SK-N-SH treated with all-trans-retinoic acid at 6 μM for 48 hours (cell line): ENCODE data around the gene TRPM5.

Experiments used
- ATAC-seq: fragments of 200-7000 bp; cut with Tn5 transposase; 3 replicates; pipeline ENCODE4 v1.9.1; 2020; ENCODE audit warnings: mild to moderate bottlenecking, moderate library complexity
- ARNTL ChIP-seq: fragments of 450-650 bp; formaldehyde crosslinking; IDR thresholded peaks from 2 replicates; pipeline ENCODE4 v1.5.0; 2020; ENCODE audit warnings: low read depth, mild to moderate bottlenecking, moderate library complexity, borderline replicate concordance
- BACH2 ChIP-seq: fragments of 250-450 bp; sonication (Bioruptor Pico); IDR thresholded peaks from 2 replicates; pipeline ENCODE4 v1.9.0; 2021; ENCODE audit warnings: mild to moderate bottlenecking, borderline replicate concordance
- CREB5 ChIP-seq: fragments of 250-450 bp; sonication (Bioruptor Pico); IDR thresholded peaks from 2 replicates; pipeline ENCODE4 v1.5.1; 2020; ENCODE audit warnings: low read depth, mild to moderate bottlenecking, moderate library complexity
- CSDC2 ChIP-seq: fragments of 250-450 bp; sonication (Bioruptor Pico); IDR thresholded peaks from 2 replicates; pipeline ENCODE4 v1.5.0; 2020; ENCODE audit warnings: mild to moderate bottlenecking, moderate library complexity
- CSRNP3 ChIP-seq: fragments of 250-450 bp; sonication (Bioruptor Pico); IDR thresholded peaks from 2 replicates; pipeline ENCODE4 v1.5.1; 2021; ENCODE audit warnings: mild to moderate bottlenecking, moderate library complexity
- ESRRG ChIP-seq: fragments of 250-450 bp; sonication (Bioruptor Pico); IDR thresholded peaks from 2 replicates; pipeline ENCODE4 v1.6.1; 2021; ENCODE audit warnings: mild to moderate bottlenecking
- GLIS3 ChIP-seq: fragments of 250-450 bp; sonication (Bioruptor Pico); IDR thresholded peaks from 2 replicates; pipeline ENCODE4 v1.5.0; 2020; ENCODE audit warnings: mild to moderate bottlenecking, moderate library complexity
- ISL1 ChIP-seq: fragments of 250-450 bp; sonication (Bioruptor Pico); IDR thresholded peaks from 2 replicates; pipeline ENCODE4 v2.1.2; 2022; ENCODE audit warnings: mild to moderate bottlenecking, moderate library complexity
- OSR1 ChIP-seq: fragments of 250-450 bp; sonication (Bioruptor Pico); IDR thresholded peaks from 2 replicates; pipeline ENCODE4 v1.8.0; 2022; ENCODE audit warnings: moderate library complexity, mild to moderate bottlenecking, inconsistent platforms
- PATZ1 ChIP-seq: fragments of 250-450 bp; sonication (Bioruptor Pico); IDR thresholded peaks from 2 replicates; pipeline ENCODE4 v1.8.0; 2020; ENCODE audit warnings: mild to moderate bottlenecking, moderate library complexity, borderline replicate concordance
- PPARA ChIP-seq: fragments of 250-450 bp; sonication (Bioruptor Pico); IDR thresholded peaks from 2 replicates; pipeline ENCODE4 v1.5.0; 2020; ENCODE audit warnings: mild to moderate bottlenecking, borderline replicate concordance
- RARB ChIP-seq: fragments of 250-450 bp; sonication (Bioruptor Pico); IDR thresholded peaks from 2 replicates; pipeline ENCODE4 v1.8.0; 2021; ENCODE audit warnings: mild to moderate bottlenecking, moderate library complexity
- TCF4 ChIP-seq: fragments of 250-450 bp; sonication (Bioruptor Pico); IDR thresholded peaks from 2 replicates; pipeline ENCODE4 v1.8.0; 2021; ENCODE audit warnings: mild to moderate bottlenecking, moderate library complexity, borderline replicate concordance
- TOX ChIP-seq: fragments of 250-450 bp; sonication (Bioruptor Pico); IDR thresholded peaks from 2 replicates; pipeline ENCODE4 v1.8.0; 2021; ENCODE audit warnings: mild to moderate bottlenecking, moderate library complexity, borderline replicate concordance
- TSHZ2 ChIP-seq: fragments of 250-450 bp; sonication (Bioruptor Pico); IDR thresholded peaks from 2 replicates; pipeline ENCODE4 v1.5.0; 2020; ENCODE audit warnings: mild to moderate bottlenecking, moderate library complexity
- ZC3H10 ChIP-seq: fragments of 250-450 bp; sonication (Bioruptor Pico); IDR thresholded peaks from 2 replicates; pipeline ENCODE4 v1.5.1; 2021; ENCODE audit warnings: mild to moderate bottlenecking, moderate library complexity
- ZFP30 ChIP-seq: fragments of 450-650 bp; formaldehyde crosslinking; IDR thresholded peaks from 2 replicates; pipeline ENCODE4 v1.5.0; 2022; ENCODE audit warnings: mild to moderate bottlenecking, moderate library complexity
- ZNF565 ChIP-seq: fragments of 450-650 bp; formaldehyde crosslinking; conservative IDR thresholded peaks from 2 replicates; pipeline ENCODE4 v1.5.0; 2020; ENCODE audit warnings: low read depth, mild to moderate bottlenecking, moderate library complexity
- ZNF70 ChIP-seq: fragments of 450-650 bp; formaldehyde crosslinking; IDR thresholded peaks from 2 replicates; pipeline ENCODE4 v1.5.0; 2020; ENCODE audit warnings: mild to moderate bottlenecking, moderate library complexity
- ZNF8 ChIP-seq: fragments of 450-650 bp; formaldehyde crosslinking; IDR thresholded peaks from 2 replicates; pipeline ENCODE4 v1.5.0; 2020; ENCODE audit warnings: mild to moderate bottlenecking, moderate library complexity
- TF ChIP-seq, protein P1 (sequence below): fragments of 250-450 bp; sonication (Bioruptor Pico); IDR thresholded peaks from 2 replicates; pipeline ENCODE4 v1.8.0; 2021; ENCODE audit warnings: low read depth, mild to moderate bottlenecking, moderate library complexity, borderline replicate concordance

Gene TRPM5

DNA sequence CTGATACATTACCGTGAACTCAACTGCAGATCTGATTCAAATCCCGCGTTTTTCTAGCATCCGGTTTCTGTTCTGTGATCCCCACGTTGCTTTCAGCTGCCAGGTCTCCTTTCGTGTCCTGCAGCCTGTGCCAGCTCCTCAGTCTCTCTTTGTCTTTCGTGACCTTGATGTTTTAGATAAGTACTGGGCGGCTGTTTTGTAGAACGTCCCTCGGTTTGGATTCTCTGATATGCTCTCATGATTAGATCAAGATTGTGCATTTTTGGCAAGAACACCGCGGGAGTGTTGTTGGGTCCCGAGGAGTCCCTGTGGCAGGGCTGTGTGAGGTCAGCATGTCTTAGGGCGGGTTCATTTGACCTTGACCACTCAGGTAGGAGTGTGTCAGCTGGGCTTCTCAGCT is 39.1 kb upstream of the TRPM5 start:
- TF ChIP-seq TCF4 (CRISPR knock-in tag) (peak; percentile 35; the same call in 1 of the 2 replicates), ISL1 (CRISPR knock-in tag) (no peak)
- no peak for ATAC-seq

DNA sequence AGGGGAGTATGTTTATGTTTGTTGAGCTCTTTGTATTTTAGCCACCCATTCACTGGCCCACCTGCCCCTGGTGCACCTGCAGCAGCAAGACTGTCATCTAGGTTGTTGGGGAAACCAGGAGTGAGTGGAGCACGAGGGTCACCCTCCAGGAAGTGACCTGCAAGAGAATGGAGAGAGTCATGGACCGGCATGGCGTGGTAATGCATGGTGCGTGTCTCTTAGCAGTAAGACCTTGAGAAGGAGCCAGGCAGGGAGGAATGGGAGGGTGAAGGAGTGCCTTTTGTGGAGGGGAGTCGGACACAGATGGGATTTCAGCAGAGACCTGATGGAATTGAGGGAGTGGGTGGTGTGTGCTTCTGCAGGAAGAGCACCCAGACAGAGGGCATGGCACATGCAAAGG is 38.4 kb upstream of the TRPM5 start:
- ATAC-seq = no peak
- TF ChIP-seq ZNF565 (CRISPR knock-in tag) (no peak), ESRRG (CRISPR knock-in tag) (no peak), ZNF70 (CRISPR knock-in tag) (no peak)
- TF ChIP-seq, protein P1, sequence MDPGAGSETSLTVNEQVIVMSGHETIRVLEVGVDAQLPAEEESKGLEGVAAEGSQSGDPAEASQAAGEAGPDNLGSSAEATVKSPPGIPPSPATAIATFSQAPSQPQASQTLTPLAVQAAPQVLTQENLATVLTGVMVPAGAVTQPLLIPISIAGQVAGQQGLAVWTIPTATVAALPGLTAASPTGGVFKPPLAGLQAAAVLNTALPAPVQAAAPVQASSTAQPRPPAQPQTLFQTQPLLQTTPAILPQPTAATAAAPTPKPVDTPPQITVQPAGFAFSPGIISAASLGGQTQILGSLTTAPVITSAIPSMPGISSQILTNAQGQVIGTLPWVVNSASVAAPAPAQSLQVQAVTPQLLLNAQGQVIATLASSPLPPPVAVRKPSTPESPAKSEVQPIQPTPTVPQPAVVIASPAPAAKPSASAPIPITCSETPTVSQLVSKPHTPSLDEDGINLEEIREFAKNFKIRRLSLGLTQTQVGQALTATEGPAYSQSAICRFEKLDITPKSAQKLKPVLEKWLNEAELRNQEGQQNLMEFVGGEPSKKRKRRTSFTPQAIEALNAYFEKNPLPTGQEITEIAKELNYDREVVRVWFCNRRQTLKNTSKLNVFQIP = no peak

DNA sequence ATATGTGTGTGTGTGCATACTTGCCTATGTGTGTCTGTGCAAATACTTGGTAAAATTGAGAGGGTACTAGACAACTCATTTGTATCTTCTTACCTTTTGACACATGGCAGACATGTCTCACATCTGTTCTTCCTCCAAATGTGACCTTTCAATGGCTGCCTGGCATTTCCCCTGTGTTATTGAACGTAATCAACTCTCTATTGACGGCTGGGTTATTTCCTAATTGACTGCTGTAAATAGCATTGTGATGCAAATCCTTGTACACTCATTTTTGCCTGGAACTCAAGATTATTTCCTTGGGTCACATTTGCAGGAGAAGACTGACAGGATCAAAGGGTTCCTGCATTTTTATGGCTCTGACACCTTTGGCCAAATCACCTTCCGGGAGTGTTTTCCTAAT is 37.9 kb upstream of the TRPM5 start:
- TF ChIP-seq PPARA (CRISPR knock-in tag) (no peak), CREB5 (no peak), ZFP30 (CRISPR knock-in tag) (no peak), ESRRG (CRISPR knock-in tag) (no peak), ZNF70 (CRISPR knock-in tag) (no peak), ZNF8 (no peak), ZNF565 (CRISPR knock-in tag) (no peak), CSDC2 (no peak), TSHZ2 (CRISPR knock-in tag) (no peak), TOX (CRISPR knock-in tag) (no peak), CSRNP3 (CRISPR knock-in tag) (no peak), RARB (CRISPR knock-in tag) (no peak), PATZ1 (CRISPR knock-in tag) (no peak), GLIS3 (CRISPR knock-in tag) (no peak), ARNTL (CRISPR knock-in tag) (no peak), BACH2 (CRISPR knock-in tag) (no peak), ISL1 (CRISPR knock-in tag) (no peak), ZC3H10 (no peak), OSR1 (CRISPR knock-in tag) (no peak)
- TF ChIP-seq, protein P1 = no peak
- TF ChIP-seq, all 23 proteins: peak for 0
- no peak for ATAC-seq
